ENCODE results near the gene ASTN2.

Gene ASTN2

GRCh38 chr9:117253261-117253660 lies 161.6 kb downstream of the ASTN2 start:
- peak in 1 of 56 donors; percentile 8 for DNase-seq

DNA sequence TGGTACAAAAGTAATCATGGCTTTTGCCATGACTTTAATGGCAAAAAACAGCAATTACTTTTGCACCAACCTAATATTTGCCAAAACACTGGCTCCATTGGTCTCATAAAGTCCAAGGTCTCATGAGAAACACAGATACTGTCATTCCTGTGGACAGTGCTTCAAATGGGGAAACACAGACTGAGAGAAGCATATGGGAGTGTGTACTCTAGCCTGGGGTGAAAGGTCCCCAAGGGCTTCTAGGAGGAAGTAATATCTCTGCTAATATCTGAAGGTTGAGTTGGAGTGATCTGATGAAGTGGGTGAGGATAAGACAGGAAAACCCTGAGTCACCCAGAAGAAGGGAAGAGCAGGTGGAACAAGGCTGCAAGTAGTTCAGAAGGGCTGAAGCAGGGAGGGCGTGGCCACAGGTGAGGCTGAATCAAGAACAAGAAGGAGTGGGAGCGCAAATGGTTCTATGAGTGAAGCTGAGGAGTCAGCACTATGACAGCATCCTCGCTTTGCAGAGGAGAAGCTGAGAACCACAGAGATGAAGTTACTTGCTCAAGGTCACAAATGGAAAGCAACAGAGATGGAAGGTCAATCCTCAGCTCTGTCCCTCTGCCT lies 164.1 kb downstream of the ASTN2 start:
- peak in 16 of 56 donors; percentile 3 to 52 (median 26) for DNase-seq

DNA sequence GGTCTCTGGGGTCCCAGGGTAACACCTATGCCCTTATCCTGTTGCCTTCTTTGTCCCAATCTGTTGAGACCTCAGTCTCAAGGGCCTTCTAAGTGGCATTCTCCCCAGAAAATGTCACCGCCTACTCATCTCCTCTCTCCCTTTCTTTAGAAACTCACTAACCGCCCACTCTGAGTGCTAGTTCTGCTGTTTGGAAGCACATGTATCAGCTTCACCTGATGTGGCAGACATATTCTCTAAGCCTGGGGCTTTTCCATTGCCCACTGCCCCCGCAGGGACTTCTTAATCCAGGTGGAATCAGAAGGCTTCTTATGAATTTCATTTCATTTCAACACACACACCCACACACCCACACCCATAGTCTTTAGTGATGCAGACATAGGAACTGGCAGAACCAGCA lies 165.1 kb downstream of the ASTN2 start:
- peak in 20 of 56 donors; percentile 4 to 64 (median 22) for DNase-seq

- peak in 25 of 56 donors; percentile 1 to 40 (median 8) for DNase-seq
Observed at GRCh38 chr9:117247266-117247665, 167.6 kb downstream of the ASTN2 start.

DNA sequence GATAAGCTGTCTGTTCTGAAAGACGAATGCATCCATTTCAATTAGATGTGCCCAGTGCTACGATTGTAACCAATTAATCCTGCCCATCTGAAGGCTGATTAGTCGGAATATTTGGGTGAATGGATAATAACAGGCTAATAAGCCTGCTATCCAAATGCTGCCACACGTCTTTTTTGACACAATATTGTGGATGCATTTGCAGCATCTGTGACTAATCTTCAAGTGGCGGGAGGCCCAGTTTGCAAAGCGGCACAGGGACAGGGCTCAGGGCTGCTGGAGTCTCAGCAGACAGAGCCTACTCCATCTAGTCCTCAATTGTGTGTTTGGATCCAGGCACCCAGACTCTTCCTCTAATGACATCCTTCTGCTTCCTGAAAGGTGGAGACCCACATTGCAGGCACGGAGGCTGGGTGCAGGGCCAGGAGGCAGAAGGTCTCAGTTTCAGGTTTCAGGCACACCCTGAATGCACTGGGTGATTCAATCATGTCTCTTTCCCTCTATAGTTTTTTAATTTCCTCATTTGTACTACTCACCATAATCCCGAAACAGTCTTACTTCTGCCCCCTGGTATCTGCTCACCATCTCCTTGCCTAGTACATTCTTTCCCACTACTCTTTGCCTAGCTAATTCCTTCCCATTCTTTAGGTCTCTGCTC lies 169.6 kb downstream of the ASTN2 start:
- DNase-seq = no peak

- DNase-seq = no peak
Observed at GRCh38 chr9:117242082-117242481, 172.8 kb downstream of the ASTN2 start.

DNA sequence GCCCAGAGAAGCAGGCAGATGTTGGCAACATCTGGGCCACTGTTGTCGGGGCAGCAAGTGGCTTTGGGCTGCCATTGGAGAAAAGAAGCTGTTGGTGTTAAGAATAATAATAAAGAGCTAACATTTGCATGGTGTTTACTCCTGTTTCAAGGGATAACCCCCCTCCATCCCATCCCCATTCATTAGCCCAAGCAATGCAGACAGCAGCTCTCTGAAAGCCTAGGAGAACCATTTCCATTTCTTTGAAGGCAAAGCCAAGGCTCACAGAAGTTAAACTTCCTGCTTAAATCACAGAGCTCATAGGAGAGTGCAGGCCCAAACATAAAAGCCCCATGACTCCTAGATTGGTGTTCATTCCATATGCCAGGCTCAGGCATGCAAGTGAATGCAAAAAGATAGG lies 175.4 kb downstream of the ASTN2 start:
- DNase-seq = no peak

GRCh38 chr9:117234103-117234502 lies 180.8 kb downstream of the ASTN2 start:
- DNase-seq = no peak

DNA sequence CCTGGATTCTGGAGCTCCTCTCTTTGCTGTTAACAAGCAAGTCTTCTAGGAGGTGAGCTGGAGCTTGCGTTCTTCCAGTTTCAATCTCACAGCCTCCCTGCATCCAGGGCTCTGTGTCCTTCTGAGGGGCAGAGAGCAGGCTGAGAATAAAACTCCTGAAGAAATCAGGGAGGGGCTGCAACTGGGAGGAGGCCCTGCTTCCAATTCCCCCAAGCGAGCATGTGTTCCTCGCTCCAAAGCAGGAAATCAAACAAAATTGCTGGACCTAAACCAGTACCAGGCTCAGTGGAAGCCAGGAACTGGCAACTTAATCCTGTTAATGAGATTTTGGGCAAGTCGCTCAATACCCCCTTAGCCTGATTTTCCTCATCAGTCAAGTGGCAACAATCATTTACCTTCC lies 181.8 kb downstream of the ASTN2 start:
- DNase-seq = no peak

- no peak for DNase-seq
Observed at GRCh38 chr9:117232281-117232680, 182.6 kb downstream of the ASTN2 start.

- DNase-seq = no peak
Observed at GRCh38 chr9:117231012-117231411, 183.8 kb downstream of the ASTN2 start.

DNA sequence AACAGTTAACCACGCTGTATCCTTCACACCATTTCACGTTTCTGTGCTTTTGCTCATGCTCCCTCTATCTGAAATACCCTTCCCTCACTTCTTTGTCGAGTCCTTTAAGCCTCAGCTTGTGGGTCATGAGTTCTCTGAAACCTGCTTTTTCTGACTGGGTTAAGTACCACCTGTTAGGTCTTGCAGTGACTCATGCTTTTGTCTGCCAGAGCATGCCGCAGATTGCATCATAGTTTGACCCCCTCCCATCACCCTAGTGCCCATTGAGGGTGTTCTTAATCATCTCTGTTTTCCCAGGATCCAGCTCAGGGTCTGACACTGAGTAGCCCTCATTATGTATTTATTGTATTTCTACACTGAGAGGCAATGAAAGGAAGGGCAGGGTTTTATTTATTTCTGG lies 190.2 kb downstream of the ASTN2 start:
- DNase-seq = no peak

DNA sequence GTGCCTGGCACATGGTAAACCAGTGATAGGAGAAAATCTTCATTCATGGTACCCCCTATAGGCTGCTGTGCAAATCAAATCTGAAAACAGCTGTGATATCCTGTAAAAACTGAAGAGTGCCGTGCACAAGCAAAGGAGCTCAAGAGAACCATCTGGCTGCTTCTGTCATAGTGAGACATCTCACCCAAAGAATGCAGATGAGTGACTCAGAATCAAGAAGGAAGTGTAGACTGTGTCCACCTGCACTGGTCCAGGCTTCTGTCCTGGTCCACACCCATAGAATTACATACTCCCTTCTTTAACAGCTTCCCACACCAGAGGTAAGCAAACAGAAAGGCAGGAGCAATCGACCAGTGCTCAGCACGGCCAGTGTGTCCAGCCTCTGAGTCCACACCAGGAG lies 195.9 kb downstream of the ASTN2 start:
- no peak for DNase-seq

GRCh38 chr9:117214416-117214815 lies 200.4 kb downstream of the ASTN2 start:
- no peak for DNase-seq

DNA sequence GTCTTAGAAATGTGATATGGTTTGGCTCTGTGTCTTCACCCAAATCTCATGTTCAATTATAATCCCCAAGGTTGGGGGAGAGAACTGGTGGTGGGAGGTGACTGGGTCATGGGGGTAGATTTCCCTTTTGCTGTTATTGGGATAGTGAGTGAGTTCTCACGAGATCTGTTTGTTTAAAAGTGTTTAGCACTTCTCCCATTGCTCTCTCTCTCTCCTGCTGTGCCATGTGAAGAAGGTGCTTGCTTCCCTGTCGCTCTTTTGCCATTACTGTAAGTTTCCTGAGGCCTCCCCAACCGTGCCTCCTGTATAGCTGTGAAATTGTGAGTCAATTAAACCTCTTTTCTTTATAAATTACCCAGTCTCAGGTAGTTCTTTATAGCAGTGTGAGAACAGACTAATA lies 203.6 kb downstream of the ASTN2 start:
- no peak for DNase-seq

GRCh38 chr9:117205806-117206205 lies 209.1 kb downstream of the ASTN2 start:
- DNase-seq = no peak

DNA sequence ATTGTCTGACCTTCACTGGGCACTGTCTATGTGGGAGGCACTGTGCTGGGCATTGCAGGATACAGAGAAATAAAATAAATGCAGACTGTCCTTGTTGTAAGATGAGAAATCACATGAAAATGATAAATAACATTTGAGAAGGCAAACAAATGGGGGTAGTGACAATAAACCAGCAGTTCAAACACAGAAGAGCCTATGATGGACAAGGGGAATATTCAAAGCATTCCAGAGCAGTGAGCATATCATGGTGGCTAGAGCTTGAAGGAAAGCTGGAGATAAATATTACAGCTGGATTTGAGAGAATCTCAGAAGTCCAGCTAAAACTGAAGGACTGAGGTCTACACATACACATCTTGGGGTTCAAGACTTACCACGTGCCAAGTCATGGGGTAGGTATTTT lies 209.9 kb downstream of the ASTN2 start:
- no peak for DNase-seq

DNA sequence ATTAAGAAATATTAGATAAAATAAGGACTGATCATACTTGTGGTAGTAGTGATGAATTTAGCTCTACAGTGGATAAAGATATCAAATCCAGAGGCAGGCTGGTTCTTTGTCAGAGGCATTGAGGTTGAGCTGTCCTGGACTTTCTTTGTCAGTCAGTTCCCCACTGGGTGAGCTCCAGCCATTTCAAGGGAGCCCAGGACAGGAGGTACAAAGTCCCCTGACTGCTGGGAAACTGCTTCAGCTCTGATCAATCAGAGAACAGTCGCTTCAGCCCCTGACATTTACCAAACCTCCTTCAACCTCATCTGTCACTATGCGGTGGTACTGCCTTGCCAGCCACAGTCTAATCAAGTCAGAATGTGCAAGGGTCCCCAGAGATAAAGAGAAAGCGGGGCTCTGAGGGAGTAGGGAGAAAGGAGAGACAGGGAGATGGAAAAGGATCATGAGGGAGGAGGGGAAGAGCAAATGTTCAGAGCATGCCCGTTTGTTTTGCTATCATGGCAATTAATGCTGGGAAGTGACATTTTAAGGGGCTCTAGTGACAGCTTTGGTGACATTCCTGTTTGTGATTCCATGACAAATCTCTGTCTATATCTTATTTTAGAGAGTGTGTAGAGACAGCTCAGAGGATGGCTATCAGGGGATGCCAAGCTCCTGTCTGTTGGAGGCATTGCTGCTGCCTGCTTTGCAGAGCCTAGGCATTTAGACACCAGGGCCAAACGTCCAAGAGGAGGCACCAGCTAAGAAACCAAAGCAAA lies 223.2 kb downstream of the ASTN2 start:
- peak in 1 of 56 donors; percentile 2 for DNase-seq

GRCh38 chr9:117189121-117189520 lies 225.7 kb downstream of the ASTN2 start:
- no peak for DNase-seq

- DNase-seq = no peak
Observed at GRCh38 chr9:117188394-117188793, 226.5 kb downstream of the ASTN2 start.

GRCh38 chr9:117187498-117187897 lies 227.4 kb downstream of the ASTN2 start:
- no peak for DNase-seq

- peak in 1 of 56 donors; percentile 4 for DNase-seq
Observed at GRCh38 chr9:117184173-117184572, 230.7 kb downstream of the ASTN2 start.

DNA sequence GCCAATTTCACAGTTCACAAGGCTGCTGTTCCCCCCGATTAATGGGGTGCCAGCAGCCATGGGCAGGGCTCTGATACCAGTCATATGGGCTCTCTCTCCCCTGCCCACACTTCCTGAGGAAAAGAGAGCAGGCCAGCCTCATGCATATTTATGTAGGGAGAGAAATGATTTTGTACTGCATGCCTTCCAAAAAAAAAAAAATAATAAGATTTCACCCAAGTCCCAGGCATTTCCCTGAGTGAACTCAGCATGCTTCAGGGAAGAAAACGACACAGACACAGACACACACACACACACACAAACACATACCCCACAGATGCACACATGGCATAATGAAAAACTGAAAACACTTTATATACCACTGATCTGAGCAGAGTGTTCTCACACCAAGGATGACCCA lies 232.8 kb downstream of the ASTN2 start:
- DNase-seq = no peak
